Measurements from ENCODE around the gene STK10.

- no peak for TF ChIP-seq EZH2phosphoT487 (IDR thresholded peaks at IDR 0.05; ENCODE audit: borderline replicate concordance, low read length)
- TF ChIP-seq CTCF (IDR thresholded peaks at IDR 0.05; ENCODE audit: low read depth, low read length, poor library complexity, severe bottlenecking) = no peak
Observed at GRCh38 chr5:172129256-172129910, 58.6 kb downstream of the STK10 start.

All from DOHH2 (cell line).